ENCODE results near the gene PRPF39.

The PRPF39 gene

GRCh38 chr14:45038865-45039264 lies 45.1 kb upstream of the PRPF39 start:
- TF ChIP-seq EP300 (IDR thresholded peaks at IDR 0.05; ENCODE audit: borderline replicate concordance) = no peak
- no peak for TF ChIP-seq NFIC (IDR thresholded peaks at IDR 0.05)
- TF ChIP-seq CEBPB (IDR thresholded peaks at IDR 0.05) = no peak
- TF ChIP-seq RAD21 (IDR thresholded peaks at IDR 0.05; ENCODE audit: low read depth) = no peak
- TF ChIP-seq MAX (IDR thresholded peaks at IDR 0.05) = no peak
- no peak for TF ChIP-seq ZBTB7A (IDR thresholded peaks at IDR 0.05; ENCODE audit: low read depth)
- no peak for TF ChIP-seq FOXM1 (IDR thresholded peaks at IDR 0.05; ENCODE audit: borderline replicate concordance, low read depth)
- no peak for TF ChIP-seq TAF1 (IDR thresholded peaks at IDR 0.05; ENCODE audit: low read depth)
- TF ChIP-seq CREB1 (IDR thresholded peaks at IDR 0.05; ENCODE audit: low read depth) = no peak
- no peak for TF ChIP-seq USF1 (IDR thresholded peaks at IDR 0.05)
- TF ChIP-seq TCF12 (IDR thresholded peaks at IDR 0.05; ENCODE audit: low read depth) = no peak
- TF ChIP-seq EGR1 (IDR thresholded peaks at IDR 0.05) = no peak
- no peak for TF ChIP-seq TEAD4 (IDR thresholded peaks at IDR 0.05)
- no peak for TF ChIP-seq REST (IDR thresholded peaks at IDR 0.05; ENCODE audit: low read depth)
- TF ChIP-seq YY1 (IDR thresholded peaks at IDR 0.05; ENCODE audit: low read depth) = no peak

- TF ChIP-seq ZBTB7A (IDR thresholded peaks at IDR 0.05; ENCODE audit: low read depth) (no peak), YY1 (IDR thresholded peaks at IDR 0.05; ENCODE audit: low read depth) (no peak), REST (IDR thresholded peaks at IDR 0.05; ENCODE audit: low read depth) (no peak), TCF12 (IDR thresholded peaks at IDR 0.05; ENCODE audit: low read depth) (no peak), FOXM1 (IDR thresholded peaks at IDR 0.05; ENCODE audit: borderline replicate concordance, low read depth) (no peak), NFIC (IDR thresholded peaks at IDR 0.05) (no peak), TEAD4 (IDR thresholded peaks at IDR 0.05) (no peak)
These were observed 44.5 kb upstream of the PRPF39 start for GRCh38 chr14:45039390-45039789.

- TF ChIP-seq TCF12 (IDR thresholded peaks at IDR 0.05; ENCODE audit: low read depth) = no peak
- TF ChIP-seq YY1 (IDR thresholded peaks at IDR 0.05; ENCODE audit: low read depth) = no peak
- TF ChIP-seq USF1 (IDR thresholded peaks at IDR 0.05) = no peak
- no peak for TF ChIP-seq EGR1 (IDR thresholded peaks at IDR 0.05)
- TF ChIP-seq EP300 (IDR thresholded peaks at IDR 0.05; ENCODE audit: borderline replicate concordance) = no peak
- no peak for TF ChIP-seq CREB1 (IDR thresholded peaks at IDR 0.05; ENCODE audit: low read depth)
- TF ChIP-seq TEAD4 (IDR thresholded peaks at IDR 0.05) = no peak
- no peak for TF ChIP-seq MAX (IDR thresholded peaks at IDR 0.05)
- TF ChIP-seq FOXM1 (IDR thresholded peaks at IDR 0.05; ENCODE audit: borderline replicate concordance, low read depth) = no peak
- TF ChIP-seq NFIC (IDR thresholded peaks at IDR 0.05) = no peak
- no peak for TF ChIP-seq ZBTB7A (IDR thresholded peaks at IDR 0.05; ENCODE audit: low read depth)
- TF ChIP-seq CEBPB (IDR thresholded peaks at IDR 0.05) = no peak
- no peak for TF ChIP-seq TAF1 (IDR thresholded peaks at IDR 0.05; ENCODE audit: low read depth)
- TF ChIP-seq RAD21 (IDR thresholded peaks at IDR 0.05; ENCODE audit: low read depth) = no peak
- no peak for TF ChIP-seq REST (IDR thresholded peaks at IDR 0.05; ENCODE audit: low read depth)
These were observed 42.3 kb upstream of the PRPF39 start for GRCh38 chr14:45041641-45042040.

- TF ChIP-seq CREB1 (IDR thresholded peaks at IDR 0.05; ENCODE audit: low read depth) (no peak), ZBTB7A (IDR thresholded peaks at IDR 0.05; ENCODE audit: low read depth) (no peak), CEBPB (IDR thresholded peaks at IDR 0.05) (no peak), EP300 (IDR thresholded peaks at IDR 0.05; ENCODE audit: borderline replicate concordance) (no peak), REST (IDR thresholded peaks at IDR 0.05; ENCODE audit: low read depth) (no peak), FOXM1 (IDR thresholded peaks at IDR 0.05; ENCODE audit: borderline replicate concordance, low read depth) (no peak), USF1 (IDR thresholded peaks at IDR 0.05) (no peak), NFIC (IDR thresholded peaks at IDR 0.05) (no peak), EGR1 (IDR thresholded peaks at IDR 0.05) (no peak)
These were observed 39.3 kb upstream of the PRPF39 start for GRCh38 chr14:45044638-45045037.
